ENCODE results near the gene POLE.

POLE gene

GRCh38 chr12:132580701-132581292 is 106.3 kb downstream of the POLE start:
- no peak overlapping the region for H3K4me3 ChIP-seq (ENCODE audit: control insufficient read depth in 1 of 7, extremely low read depth in 1 of 7, insufficient read depth in 4 of 7, low read depth in 2 of 7, low read length in 6 of 7)
- ChIA-PET CTCF (interaction anchor here (0.8 kb wide), 1 partner anchor 19 kb away, joined by 4 read pairs; no protein-coding TSS in a partner anchor), POLR2A (no interaction called here)
- H3K27me3 ChIP-seq (replicated peaks in 2 of 5; ENCODE audit: control insufficient read depth in 4 of 5, insufficient read depth in 5 of 5, low read length in 4 of 5): no peaks in the 10 kb centered on the region
- H3K9me3 ChIP-seq (ENCODE audit: control extremely low read depth in 1 of 5, control insufficient read depth in 4 of 5, insufficient read depth in 2 of 5, low read depth in 1 of 5, low read length in 4 of 5): no peaks in the 10 kb centered on the region
- H3K27ac ChIP-seq (ENCODE audit: insufficient read depth in 1 of 2, low read depth in 1 of 2, low read length in 2 of 2, poor library complexity in 1 of 2, severe bottlenecking in 2 of 2): no peak overlapping the region
- peaks cover 4 to 69% (median 45%) of the 10 kb centered on the region in 4 experiments for H3K36me3 ChIP-seq (ENCODE audit: control insufficient read depth in 4 of 4, insufficient read depth in 4 of 4, low read length in 3 of 4)
- H3K4me1 ChIP-seq (ENCODE audit: control extremely low read depth in 1 of 4, control insufficient read depth in 4 of 4, insufficient read depth in 4 of 4, low read length in 3 of 4): no peaks in the 10 kb centered on the region
- WGBS (ENCODE audit: insufficient coverage): 97% methylated on average over 12 of the region's 12 CpGs
- DNase-seq: no peak

GRCh38 chr12:132579744-132580143 is 107.4 kb downstream of the POLE start:
- Histone ChIP-seq H3K9me3 (ENCODE audit: control extremely low read depth in 1 of 5, control insufficient read depth in 4 of 5, insufficient read depth in 2 of 5, low read depth in 1 of 5, low read length in 4 of 5) (no peaks in the 10 kb centered on the region), H3K4me3 (ENCODE audit: control insufficient read depth in 1 of 7, extremely low read depth in 1 of 7, insufficient read depth in 4 of 7, low read depth in 2 of 7, low read length in 6 of 7) (no peak overlapping the region), H3K27me3 (replicated peaks in 2 of 5; ENCODE audit: control insufficient read depth in 4 of 5, insufficient read depth in 5 of 5, low read length in 4 of 5) (no peaks in the 10 kb centered on the region), H3K36me3 (ENCODE audit: control insufficient read depth in 4 of 4, insufficient read depth in 4 of 4, low read length in 3 of 4) (peaks cover 4 to 77% (median 50%) of the 10 kb centered on the region in 4 experiments), H3K4me1 (ENCODE audit: control extremely low read depth in 1 of 4, control insufficient read depth in 4 of 4, insufficient read depth in 4 of 4, low read length in 3 of 4) (no peaks in the 10 kb centered on the region), H3K27ac (ENCODE audit: insufficient read depth in 1 of 2, low read depth in 1 of 2, low read length in 2 of 2, poor library complexity in 1 of 2, severe bottlenecking in 2 of 2) (no peak overlapping the region)
- no peak for DNase-seq
- ChIA-PET CTCF (interaction anchor here (0.6 kb wide), 2 partner anchors 11 to 169 kb away, joined by 3 read pairs; no protein-coding TSS in a partner anchor), POLR2A (no interaction called here)
- WGBS (ENCODE audit: insufficient coverage): 91% methylated on average over 10 of the region's 12 CpGs

GRCh38 chr12:132578826-132579225 is 108.3 kb downstream of the POLE start:
- WGBS (ENCODE audit: insufficient coverage): 69% methylated on average over 3 of the region's 11 CpGs
- ChIA-PET CTCF (no interaction called here), POLR2A (no interaction called here)
- no peaks in the 10 kb centered on the region for H3K9me3 ChIP-seq (ENCODE audit: control extremely low read depth in 1 of 5, control insufficient read depth in 4 of 5, insufficient read depth in 2 of 5, low read depth in 1 of 5, low read length in 4 of 5)
- peaks cover 4 to 82% (median 54%) of the 10 kb centered on the region in 4 experiments for H3K36me3 ChIP-seq (ENCODE audit: control insufficient read depth in 4 of 4, insufficient read depth in 4 of 4, low read length in 3 of 4)
- no peak for DNase-seq
- no peak overlapping the region for H3K27ac ChIP-seq (ENCODE audit: insufficient read depth in 1 of 2, low read depth in 1 of 2, low read length in 2 of 2, poor library complexity in 1 of 2, severe bottlenecking in 2 of 2)
- H3K4me3 ChIP-seq (ENCODE audit: control insufficient read depth in 1 of 7, extremely low read depth in 1 of 7, insufficient read depth in 4 of 7, low read depth in 2 of 7, low read length in 6 of 7): no peak overlapping the region
- no peaks in the 10 kb centered on the region for H3K4me1 ChIP-seq (ENCODE audit: control extremely low read depth in 1 of 4, control insufficient read depth in 4 of 4, insufficient read depth in 4 of 4, low read length in 3 of 4)
- H3K27me3 ChIP-seq (replicated peaks in 2 of 5; ENCODE audit: control insufficient read depth in 4 of 5, insufficient read depth in 5 of 5, low read length in 4 of 5): no peaks in the 10 kb centered on the region

- Histone ChIP-seq H3K4me3 (ENCODE audit: control insufficient read depth in 1 of 7, extremely low read depth in 1 of 7, insufficient read depth in 4 of 7, low read depth in 2 of 7, low read length in 6 of 7) (no peak overlapping the region), H3K27me3 (replicated peaks in 2 of 5; ENCODE audit: control insufficient read depth in 4 of 5, insufficient read depth in 5 of 5, low read length in 4 of 5) (no peaks in the 10 kb centered on the region), H3K9me3 (ENCODE audit: control extremely low read depth in 1 of 5, control insufficient read depth in 4 of 5, insufficient read depth in 2 of 5, low read depth in 1 of 5, low read length in 4 of 5) (no peaks in the 10 kb centered on the region), H3K4me1 (ENCODE audit: control extremely low read depth in 1 of 4, control insufficient read depth in 4 of 4, insufficient read depth in 4 of 4, low read length in 3 of 4) (no peaks in the 10 kb centered on the region), H3K27ac (ENCODE audit: insufficient read depth in 1 of 2, low read depth in 1 of 2, low read length in 2 of 2, poor library complexity in 1 of 2, severe bottlenecking in 2 of 2) (no peak overlapping the region), H3K36me3 (ENCODE audit: control insufficient read depth in 4 of 4, insufficient read depth in 4 of 4, low read length in 3 of 4) (peaks cover 4 to 85% (median 59%) of the 10 kb centered on the region in 4 experiments)
- POLR2A ChIA-PET: no interaction called here
- no peak for DNase-seq
- CTCF ChIA-PET: no interaction called here
- 98% methylated on average over 4 of the region's 11 CpGs for WGBS (ENCODE audit: insufficient coverage)
Measured at GRCh38 chr12:132578118-132578517, 109.0 kb downstream of the POLE start.

DNA sequence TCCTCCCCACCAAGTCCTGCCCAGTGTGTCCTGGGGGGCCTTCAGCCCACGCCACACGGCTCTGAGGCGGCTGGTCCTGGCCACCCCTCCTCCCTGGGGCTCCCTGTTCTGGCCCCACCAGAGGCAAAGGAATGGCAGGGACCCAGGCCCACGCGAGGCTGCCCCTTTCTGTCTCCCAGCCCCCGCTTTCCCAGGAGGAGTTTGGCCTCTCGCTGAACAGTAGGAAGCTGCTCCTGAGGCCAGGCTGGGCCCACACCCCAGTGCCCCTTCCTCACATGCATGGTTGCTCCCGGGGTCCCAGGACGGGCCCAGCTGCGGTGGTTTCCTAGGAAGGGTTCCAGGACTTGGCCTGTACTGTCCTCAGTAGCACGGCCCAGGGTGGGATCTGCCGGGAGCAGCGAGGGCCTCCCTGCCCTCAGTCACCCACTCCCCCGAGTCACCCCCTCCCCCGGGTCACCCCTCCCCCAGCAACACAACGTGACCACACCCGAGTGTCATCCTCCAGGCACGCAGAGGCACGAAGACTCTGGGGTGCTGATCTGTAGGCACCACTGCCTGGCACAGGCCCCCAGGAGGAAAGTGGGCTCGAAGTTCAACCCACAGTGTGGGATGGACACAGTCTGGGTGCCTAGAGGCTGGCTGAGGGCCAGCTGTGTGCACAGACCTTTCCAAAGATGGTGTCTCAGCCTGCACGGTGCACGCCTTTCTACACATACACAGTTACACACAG is 109.8 kb downstream of the POLE start:
- Histone ChIP-seq H3K9me3 (ENCODE audit: control extremely low read depth in 1 of 5, control insufficient read depth in 4 of 5, insufficient read depth in 2 of 5, low read depth in 1 of 5, low read length in 4 of 5) (no peaks in the 10 kb centered on the region), H3K4me3 (ENCODE audit: control insufficient read depth in 1 of 7, extremely low read depth in 1 of 7, insufficient read depth in 4 of 7, low read depth in 2 of 7, low read length in 6 of 7) (no peak overlapping the region), H3K4me1 (ENCODE audit: control extremely low read depth in 1 of 4, control insufficient read depth in 4 of 4, insufficient read depth in 4 of 4, low read length in 3 of 4) (no peaks in the 10 kb centered on the region), H3K27ac (ENCODE audit: insufficient read depth in 1 of 2, low read depth in 1 of 2, low read length in 2 of 2, poor library complexity in 1 of 2, severe bottlenecking in 2 of 2) (no peak overlapping the region), H3K27me3 (replicated peaks in 2 of 5; ENCODE audit: control insufficient read depth in 4 of 5, insufficient read depth in 5 of 5, low read length in 4 of 5) (no peaks in the 10 kb centered on the region), H3K36me3 (ENCODE audit: control insufficient read depth in 4 of 4, insufficient read depth in 4 of 4, low read length in 3 of 4) (peaks cover 4 to 86% (median 60%) of the 10 kb centered on the region in 4 experiments)
- no peak for DNase-seq
- WGBS (ENCODE audit: insufficient coverage): 96% methylated on average over 15 of the region's 22 CpGs
- POLR2A ChIA-PET: no interaction called here
- CTCF ChIA-PET: interaction anchor here (1.5 kb wide), 1 partner anchor 162 kb away, joined by 3 read pairs; no protein-coding TSS in a partner anchor

- Histone ChIP-seq H3K9me3 (ENCODE audit: control extremely low read depth in 1 of 5, control insufficient read depth in 4 of 5, insufficient read depth in 2 of 5, low read depth in 1 of 5, low read length in 4 of 5) (no peaks in the 10 kb centered on the region), H3K4me3 (ENCODE audit: control insufficient read depth in 1 of 7, extremely low read depth in 1 of 7, insufficient read depth in 4 of 7, low read depth in 2 of 7, low read length in 6 of 7) (no peak overlapping the region), H3K4me1 (ENCODE audit: control extremely low read depth in 1 of 4, control insufficient read depth in 4 of 4, insufficient read depth in 4 of 4, low read length in 3 of 4) (no peaks in the 10 kb centered on the region), H3K27ac (ENCODE audit: insufficient read depth in 1 of 2, low read depth in 1 of 2, low read length in 2 of 2, poor library complexity in 1 of 2, severe bottlenecking in 2 of 2) (no peak overlapping the region), H3K36me3 (ENCODE audit: control insufficient read depth in 4 of 4, insufficient read depth in 4 of 4, low read length in 3 of 4) (peaks cover 4 to 88% (median 63%) of the 10 kb centered on the region in 4 experiments), H3K27me3 (replicated peaks in 2 of 5; ENCODE audit: control insufficient read depth in 4 of 5, insufficient read depth in 5 of 5, low read length in 4 of 5) (no peaks in the 10 kb centered on the region)
- no peak for DNase-seq
- POLR2A ChIA-PET: no interaction called here
- 94% methylated on average over 10 of the region's 12 CpGs for WGBS (ENCODE audit: insufficient coverage)
- CTCF ChIA-PET: interaction anchor here (1.0 to 1.5 kb wide), 2 partner anchors 38 to 161 kb away, joined by 3 read pairs; no protein-coding TSS in a partner anchor
Measured at GRCh38 chr12:132576701-132577100, 110.4 kb downstream of the POLE start.

DNA sequence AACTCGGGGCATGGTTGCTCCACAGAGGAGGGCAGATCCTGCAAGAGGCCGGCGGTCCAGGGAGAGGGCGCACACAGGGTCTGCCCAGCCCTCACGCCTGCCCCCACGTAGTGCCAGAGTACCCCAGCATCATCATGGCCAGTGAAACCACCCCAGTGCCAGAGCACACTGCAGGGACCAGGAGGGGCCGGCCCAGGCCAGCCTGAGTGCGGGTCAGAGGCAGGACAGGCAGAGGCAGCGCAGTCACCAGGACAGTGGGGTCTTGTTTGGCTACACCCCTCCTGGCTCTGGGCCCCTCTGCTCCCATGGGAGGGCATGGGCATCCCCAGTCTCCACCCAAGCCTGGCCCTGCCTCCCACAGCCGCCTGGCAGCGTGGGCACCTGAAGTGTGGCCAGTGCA is 111.5 kb downstream of the POLE start:
- Histone ChIP-seq H3K9me3 (ENCODE audit: control extremely low read depth in 1 of 5, control insufficient read depth in 4 of 5, insufficient read depth in 2 of 5, low read depth in 1 of 5, low read length in 4 of 5) (no peaks in the 10 kb centered on the region), H3K27me3 (replicated peaks in 2 of 5; ENCODE audit: control insufficient read depth in 4 of 5, insufficient read depth in 5 of 5, low read length in 4 of 5) (no peaks in the 10 kb centered on the region), H3K4me3 (ENCODE audit: control insufficient read depth in 1 of 7, extremely low read depth in 1 of 7, insufficient read depth in 4 of 7, low read depth in 2 of 7, low read length in 6 of 7) (no peak overlapping the region), H3K36me3 (ENCODE audit: control insufficient read depth in 4 of 4, insufficient read depth in 4 of 4, low read length in 3 of 4) (peaks cover 0 to 87% (median 61%) of the 10 kb centered on the region in 4 experiments), H3K4me1 (ENCODE audit: control extremely low read depth in 1 of 4, control insufficient read depth in 4 of 4, insufficient read depth in 4 of 4, low read length in 3 of 4) (no peaks in the 10 kb centered on the region), H3K27ac (ENCODE audit: insufficient read depth in 1 of 2, low read depth in 1 of 2, low read length in 2 of 2, poor library complexity in 1 of 2, severe bottlenecking in 2 of 2) (no peak overlapping the region)
- ChIA-PET POLR2A (no interaction called here), CTCF (no interaction called here)
- WGBS (ENCODE audit: insufficient coverage): 92% methylated on average over 10 of the region's 11 CpGs
- no peak for DNase-seq
